ENCODE measurements around the gene SECISBP2. TPM values are rescaled to one million over a fixed set of nuclear protein-coding genes. Genes with fewer than 3 reads are reported as not detected.

Gene SECISBP2
- total and polyA plus RNA-seq, 2 of the 13 experiments (the other 11 are each of a cell fraction or from before 2014, with no cell fraction given), result 32.4 to 38.0 TPM

- TF ChIP-seq GMEB2 (CRISPR knock-in tag; IDR thresholded peaks at IDR 0.05; ENCODE audit: low read depth), result no peak
- no peak for TF ChIP-seq HDAC1 (CRISPR knock-in tag; IDR thresholded peaks at IDR 0.05)
Observed at GRCh38 chr9:89284076-89284475, 34.2 kb upstream of the SECISBP2 start (continued).

DNA sequence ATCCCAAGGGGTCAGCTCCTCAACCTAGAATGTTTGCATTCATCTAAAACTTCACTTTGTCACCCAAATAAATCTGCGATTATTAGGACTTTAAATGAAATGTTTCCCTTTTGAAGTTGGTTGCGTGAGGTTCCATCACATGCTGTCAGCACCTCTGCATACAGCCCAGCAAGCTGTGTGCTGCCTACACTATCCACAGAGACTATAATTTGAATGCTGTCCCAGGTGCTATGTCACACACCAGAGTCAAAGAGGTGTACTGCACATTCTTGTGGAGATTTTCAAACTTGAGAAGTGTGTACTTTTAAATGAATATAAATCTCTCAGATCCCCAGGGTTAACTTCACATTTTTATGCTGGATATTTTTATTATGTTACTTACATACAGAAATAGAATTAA, 26.6 kb upstream of the SECISBP2 start:
- Histone ChIP-seq H3K9me3 (ENCODE audit: low read length) (no peaks in the 10 kb centered on the region), H3K27ac (ENCODE audit: extremely low read length, insufficient read depth, low read length) (no peak overlapping the region), H3K4me2 (ENCODE audit: low read depth, low read length) (no peak overlapping the region), H3K9ac (ENCODE audit: insufficient read depth, low read depth, low read length) (no peak overlapping the region), H3K4me3 (replicated peaks in 1 of 3; ENCODE audit: insufficient read depth in 1 of 3, low read depth in 2 of 3, low read length in 3 of 3) (no peak overlapping the region), H3K36me3 (replicated peaks in 1 of 2; ENCODE audit: control insufficient read depth in 1 of 2, insufficient read depth in 2 of 2, low read length in 2 of 2) (no peaks in the 10 kb centered on the region), H3K4me1 (ENCODE audit: insufficient read depth, low read length) (no peaks in the 10 kb centered on the region), H3K79me2 (ENCODE audit: insufficient read depth, low read length) (no peaks in the 10 kb centered on the region), H3K27me3 (ENCODE audit: control insufficient read depth in 1 of 2, insufficient read depth in 2 of 2, low read length in 2 of 2) (no peaks in the 10 kb centered on the region), H4K20me1 (ENCODE audit: insufficient read depth, low read length) (no peaks in the 10 kb centered on the region), H2AFZ (ENCODE audit: low read length) (no peak overlapping the region)
- no peak for FAIRE-seq
- 95% methylated on average over 2 of the region's 2 CpGs for WGBS (ENCODE audit: low lambda C conversion rate)
- in situ Hi-C loops (cut with HindIII; ENCODE audit: extremely low pct_ligation_motif_present, low pct_unique_long_range_greater_than_20kb), result no loop called here
- TF ChIP-seq RBAK (CRISPR knock-in tag; IDR thresholded peaks at IDR 0.05), result no peak
- TF ChIP-seq NR2F1 (CRISPR knock-in tag; IDR thresholded peaks at IDR 0.05), result no peak
- TF ChIP-seq ZFP91 (CRISPR knock-in tag; IDR thresholded peaks at IDR 0.05; ENCODE audit: borderline replicate concordance), result no peak
- no peak for TF ChIP-seq ATAD3A (CRISPR knock-in tag; IDR thresholded peaks at IDR 0.05)
- no peak for TF ChIP-seq NPAS2 (CRISPR knock-in tag; IDR thresholded peaks at IDR 0.05; ENCODE audit: borderline replicate concordance)
- TF ChIP-seq ARNT2 (CRISPR knock-in tag; IDR thresholded peaks at IDR 0.05; ENCODE audit: low read depth), result no peak
- ChIA-PET POLR2A (interaction anchor here (1.6 kb wide), 1 partner anchor 19 kb away, joined by 4 read pairs; the partner anchor contains the start of gene CKS2), CTCF (ENCODE audit: low intra/inter-chr PET ratio, low total read pairs) (no interaction called here)
- BruUV-seq (replicated peaks), result no TSS peak
- no peak for DNase-seq (ENCODE audit: low spot score)
- no peak for ATAC-seq
- intact Hi-C loops (cut with micrococcal nuclease; ENCODE audit: unreplicated experiment), result no loop called here
